Measurements from ENCODE around the gene SPATA7. TPM values are rescaled to one million over a fixed set of nuclear protein-coding genes. Genes with fewer than 3 reads are reported as not detected.

SPATA7 gene
- total and polyA plus RNA-seq, 4 experiments from 2014 or later, result 3.4 to 8.5 (median 4.0) TPM

DNA sequence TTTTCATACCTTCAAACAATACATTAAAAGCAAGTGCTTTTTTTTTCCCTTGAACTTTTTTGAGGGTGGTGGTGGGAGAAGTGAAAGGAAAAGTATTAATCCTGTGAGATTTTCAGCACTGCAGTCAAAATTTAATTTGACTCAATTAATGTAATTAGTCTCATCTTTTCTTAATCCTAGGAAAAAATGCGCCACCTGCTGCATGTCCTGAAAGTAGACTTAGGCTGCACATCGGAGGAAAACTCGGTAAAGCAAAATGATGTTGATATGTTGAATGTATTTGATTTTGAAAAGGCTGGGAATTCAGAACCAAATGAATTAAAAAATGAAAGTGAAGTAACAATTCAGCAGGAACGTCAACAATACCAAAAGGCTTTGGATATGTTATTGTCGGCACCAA, 52.2 kb downstream of the SPATA7 start:
- ChIA-PET CTCF (ENCODE audit: partially characterized antibody) (no interaction called here), POLR2A (ENCODE audit: partially characterized antibody) (no interaction called here)
- intact Hi-C loops (cut with micrococcal nuclease), result no loop called here
- no peak for DNase-seq
- peaks cover 13 to 36% of the 10 kb centered on the region in 2 donors for H3K36me3 Mint-ChIP-seq
- no peak overlapping the region for H3K27ac Mint-ChIP-seq
- no peaks in the 10 kb centered on the region for H3K36me3 ChIP-seq (ENCODE audit: insufficient read depth, low read length)
- no peak overlapping the region for H3K4me3 ChIP-seq (ENCODE audit: low read length in 2 of 2)
- H3K4me1 Mint-ChIP-seq, result no peaks in the 10 kb centered on the region
- no peaks in the 10 kb centered on the region for H3K9me3 ChIP-seq (ENCODE audit: control insufficient read depth in 1 of 2, low read length in 2 of 2)
- no peak overlapping the region for H3K27ac ChIP-seq (ENCODE audit: low read depth, low read length)
- H3K9me3 Mint-ChIP-seq, result peaks cover 0 to 4% (median 0%) of the 10 kb centered on the region in 8 donors
- no peak overlapping the region for H3K4me3 Mint-ChIP-seq
- no peaks in the 10 kb centered on the region for H3K4me1 ChIP-seq (ENCODE audit: insufficient read depth, low read length)
- no peaks in the 10 kb centered on the region for H3K27me3 ChIP-seq (ENCODE audit: insufficient read depth, low read length)
- H3K27me3 Mint-ChIP-seq, result no peaks in the 10 kb centered on the region

- Histone ChIP-seq H3K36me3 (ENCODE audit: insufficient read depth, low read length) (no peaks in the 10 kb centered on the region), H3K4me3 (ENCODE audit: low read length in 2 of 2) (no peak overlapping the region), H3K4me1 (ENCODE audit: insufficient read depth, low read length) (no peaks in the 10 kb centered on the region), H3K27me3 (ENCODE audit: insufficient read depth, low read length) (no peaks in the 10 kb centered on the region), H3K9me3 (ENCODE audit: control insufficient read depth in 1 of 2, low read length in 2 of 2) (no peaks in the 10 kb centered on the region), H3K27ac (ENCODE audit: low read depth, low read length) (no peak overlapping the region)
- intact Hi-C loops (cut with micrococcal nuclease), result no loop called here
- no peak for DNase-seq
- H3K4me1 Mint-ChIP-seq, result no peaks in the 10 kb centered on the region
- POLR2A ChIA-PET (ENCODE audit: partially characterized antibody), result no interaction called here
- CTCF ChIA-PET (ENCODE audit: partially characterized antibody), result no interaction called here
- no peaks in the 10 kb centered on the region for H3K27me3 Mint-ChIP-seq
- H3K4me3 Mint-ChIP-seq, result no peak overlapping the region
- H3K9me3 Mint-ChIP-seq, result peaks cover 0 to 4% (median 0%) of the 10 kb centered on the region in 8 donors
- peak overlapping the region in 1 of 7 donors; percentile 43 for H3K27ac Mint-ChIP-seq
- H3K36me3 Mint-ChIP-seq, result peaks cover 17 to 41% of the 10 kb centered on the region in 2 donors
Observed at GRCh38 chr14:88439088-88439487, 53.6 kb downstream of the SPATA7 start.

DNA sequence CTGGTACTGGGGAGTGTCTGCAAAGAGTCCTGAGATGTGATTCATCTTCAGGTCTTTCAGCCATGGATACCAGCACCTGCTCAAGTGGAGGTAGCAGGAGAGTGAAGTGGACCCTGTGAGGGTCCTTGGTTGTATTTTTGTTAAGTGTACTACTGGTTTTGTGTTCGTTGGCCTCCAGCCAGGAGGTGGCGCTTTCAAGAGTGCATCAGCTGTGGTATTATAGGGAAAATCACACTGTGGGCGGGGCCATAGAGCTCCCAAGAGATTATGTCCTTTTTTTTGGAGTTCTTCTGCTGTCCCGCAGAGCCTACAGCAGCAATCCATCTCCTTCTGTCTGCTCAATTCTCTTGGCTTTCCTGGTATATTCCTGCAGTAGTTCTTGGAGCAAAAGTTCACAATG, 66.8 kb downstream of the SPATA7 start:
- H3K27me3 ChIP-seq (ENCODE audit: insufficient read depth, low read length), result no peaks in the 10 kb centered on the region
- H3K4me1 Mint-ChIP-seq, result no peaks in the 10 kb centered on the region
- CTCF ChIA-PET (ENCODE audit: partially characterized antibody), result no interaction called here
- no peak overlapping the region for H3K4me3 Mint-ChIP-seq
- no peak overlapping the region for H3K27ac ChIP-seq (ENCODE audit: low read depth, low read length)
- H3K27me3 Mint-ChIP-seq, result no peaks in the 10 kb centered on the region
- H3K36me3 Mint-ChIP-seq, result peaks cover 47 to 62% of the 10 kb centered on the region in 2 donors
- POLR2A ChIA-PET (ENCODE audit: partially characterized antibody), result no interaction called here
- DNase-seq, result no peak
- peaks cover 3 to 26% (median 18%) of the 10 kb centered on the region in 8 donors for H3K9me3 Mint-ChIP-seq
- H3K36me3 ChIP-seq (ENCODE audit: insufficient read depth, low read length), result no peaks in the 10 kb centered on the region
- H3K9me3 ChIP-seq (ENCODE audit: control insufficient read depth in 1 of 2, low read length in 2 of 2), result no peaks in the 10 kb centered on the region
- H3K4me1 ChIP-seq (ENCODE audit: insufficient read depth, low read length), result no peaks in the 10 kb centered on the region
- intact Hi-C loops (cut with micrococcal nuclease), result no loop called here
- H3K27ac Mint-ChIP-seq, result no peak overlapping the region
- no peak overlapping the region for H3K4me3 ChIP-seq (ENCODE audit: low read length in 2 of 2)

- Mint-ChIP-seq H3K4me1 (no peaks in the 10 kb centered on the region), H3K27ac (no peak overlapping the region), H3K9me3 (peaks cover 4 to 29% (median 15%) of the 10 kb centered on the region in 8 donors), H3K36me3 (peaks cover 45 to 67% of the 10 kb centered on the region in 2 donors), H3K27me3 (no peaks in the 10 kb centered on the region), H3K4me3 (no peak overlapping the region)
- ChIA-PET POLR2A (ENCODE audit: partially characterized antibody) (no interaction called here), CTCF (ENCODE audit: partially characterized antibody) (interaction anchor here (2.9 kb wide), 1 partner anchor 9 kb away, joined by 10 read pairs; no protein-coding TSS in a partner anchor)
- no peak for DNase-seq
- intact Hi-C loops (cut with micrococcal nuclease), result no loop called here
- Histone ChIP-seq H3K4me3 (ENCODE audit: low read length in 2 of 2) (no peak overlapping the region), H3K27ac (ENCODE audit: low read depth, low read length) (no peak overlapping the region), H3K9me3 (ENCODE audit: control insufficient read depth in 1 of 2, low read length in 2 of 2) (no peaks in the 10 kb centered on the region), H3K36me3 (ENCODE audit: insufficient read depth, low read length) (no peaks in the 10 kb centered on the region), H3K27me3 (ENCODE audit: insufficient read depth, low read length) (no peaks in the 10 kb centered on the region), H3K4me1 (ENCODE audit: insufficient read depth, low read length) (no peaks in the 10 kb centered on the region)
Observed at GRCh38 chr14:88454886-88455285, 69.4 kb downstream of the SPATA7 start.

DNA sequence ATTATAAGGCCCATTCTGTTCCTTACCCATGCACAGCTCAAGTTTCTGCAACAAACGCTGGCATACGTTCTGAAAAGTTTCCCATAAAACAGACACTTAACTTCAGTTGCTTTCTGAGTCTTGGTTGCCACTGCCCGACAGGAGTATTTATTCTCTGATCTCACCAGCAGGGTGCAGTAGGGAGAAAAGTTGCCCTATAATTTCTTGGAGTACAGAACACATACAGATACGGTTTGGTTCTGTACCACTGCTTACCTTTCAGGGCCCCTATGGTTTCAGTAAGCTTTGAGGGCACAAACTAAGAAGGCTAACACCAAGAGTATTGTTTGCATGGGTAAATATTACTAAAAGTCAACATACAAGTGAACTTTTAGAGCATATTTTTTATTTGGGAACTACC, 77.9 kb downstream of the SPATA7 start:
- peak in 2 of 5 donors; percentile 0 to 2 for DNase-seq
- Mint-ChIP-seq H3K27ac (no peak overlapping the region), H3K4me1 (no peaks in the 10 kb centered on the region), H3K27me3 (peaks cover 0 to 3% of the 10 kb centered on the region in 2 donors), H3K36me3 (peaks cover 10 to 32% of the 10 kb centered on the region in 2 donors), H3K4me3 (no peak overlapping the region), H3K9me3 (peaks cover 0 to 22% (median 12%) of the 10 kb centered on the region in 8 donors)
- Histone ChIP-seq H3K4me3 (ENCODE audit: low read length in 2 of 2) (no peak overlapping the region), H3K4me1 (ENCODE audit: insufficient read depth, low read length) (no peaks in the 10 kb centered on the region), H3K9me3 (ENCODE audit: control insufficient read depth in 1 of 2, low read length in 2 of 2) (no peaks in the 10 kb centered on the region), H3K27ac (ENCODE audit: low read depth, low read length) (no peak overlapping the region), H3K36me3 (ENCODE audit: insufficient read depth, low read length) (no peaks in the 10 kb centered on the region), H3K27me3 (ENCODE audit: insufficient read depth, low read length) (no peaks in the 10 kb centered on the region)
- intact Hi-C loops (cut with micrococcal nuclease), result no loop called here
- ChIA-PET CTCF (ENCODE audit: partially characterized antibody) (interaction anchor here (2.3 kb wide), 1 partner anchor 9 kb away, joined by 10 read pairs; no protein-coding TSS in a partner anchor), POLR2A (ENCODE audit: partially characterized antibody) (no interaction called here)

- Histone ChIP-seq H3K4me1 (ENCODE audit: insufficient read depth, low read length) (no peaks in the 10 kb centered on the region), H3K27me3 (ENCODE audit: insufficient read depth, low read length) (no peaks in the 10 kb centered on the region), H3K27ac (ENCODE audit: low read depth, low read length) (no peak overlapping the region), H3K4me3 (ENCODE audit: low read length in 2 of 2) (no peak overlapping the region), H3K36me3 (ENCODE audit: insufficient read depth, low read length) (no peaks in the 10 kb centered on the region), H3K9me3 (ENCODE audit: control insufficient read depth in 1 of 2, low read length in 2 of 2) (no peaks in the 10 kb centered on the region)
- ChIA-PET CTCF (ENCODE audit: partially characterized antibody) (no interaction called here), POLR2A (ENCODE audit: partially characterized antibody) (no interaction called here)
- intact Hi-C loops (cut with micrococcal nuclease), result no loop called here
- DNase-seq, result no peak
- no peaks in the 10 kb centered on the region for H3K9me3 Mint-ChIP-seq
- peaks cover 0 to 3% of the 10 kb centered on the region in 2 donors for H3K27me3 Mint-ChIP-seq
- H3K4me3 Mint-ChIP-seq, result no peak overlapping the region
- no peaks in the 10 kb centered on the region for H3K4me1 Mint-ChIP-seq
- H3K27ac Mint-ChIP-seq, result no peak overlapping the region
- H3K36me3 Mint-ChIP-seq, result peaks cover 0 to 11% of the 10 kb centered on the region in 2 donors
Observed at GRCh38 chr14:88468406-88468805, 82.9 kb downstream of the SPATA7 start.

GRCh38 chr14:88470542-88471440, 85.3 kb downstream of the SPATA7 start:
- Histone ChIP-seq H3K4me3 (ENCODE audit: low read length in 2 of 2) (no peak overlapping the region), H3K36me3 (ENCODE audit: insufficient read depth, low read length) (no peaks in the 10 kb centered on the region), H3K27me3 (ENCODE audit: insufficient read depth, low read length) (no peaks in the 10 kb centered on the region), H3K27ac (ENCODE audit: low read depth, low read length) (no peak overlapping the region), H3K4me1 (ENCODE audit: insufficient read depth, low read length) (no peaks in the 10 kb centered on the region), H3K9me3 (ENCODE audit: control insufficient read depth in 1 of 2, low read length in 2 of 2) (no peaks in the 10 kb centered on the region)
- ChIA-PET CTCF (ENCODE audit: partially characterized antibody) (no interaction called here), POLR2A (ENCODE audit: partially characterized antibody) (no interaction called here)
- intact Hi-C loops (cut with micrococcal nuclease), result no loop called here
- no peak overlapping the region for H3K27ac Mint-ChIP-seq
- no peaks in the 10 kb centered on the region for H3K9me3 Mint-ChIP-seq
- DNase-seq, result no peak
- peaks cover 0 to 3% of the 10 kb centered on the region in 2 donors for H3K27me3 Mint-ChIP-seq
- H3K4me1 Mint-ChIP-seq, result no peaks in the 10 kb centered on the region
- H3K4me3 Mint-ChIP-seq, result no peak overlapping the region
- H3K36me3 Mint-ChIP-seq, result peaks cover 0 to 7% of the 10 kb centered on the region in 2 donors

All from CD4-positive, alpha-beta memory T cell (primary cell).